Ramos (cell line): ENCODE data around the gene SIGLEC7.

Experiments used
- in situ Hi-C: fragments of 300-500 bp; cut with MboI; formaldehyde crosslinking; loops from one replicate; pipeline ENCODE4 v1.14.3; 2022; ENCODE audit warnings: low sequenced_read_pairs; ENCODE audit not compliant: unreplicated experiment

The SIGLEC7 gene

GRCh38 chr19:51114087-51114729 lies 27.9 kb upstream of the SIGLEC7 start:
- in situ Hi-C loops: no loop called here

- in situ Hi-C loops: no loop called here
Observed at GRCh38 chr19:51116736-51117286, 25.3 kb upstream of the SIGLEC7 start.

DNA sequence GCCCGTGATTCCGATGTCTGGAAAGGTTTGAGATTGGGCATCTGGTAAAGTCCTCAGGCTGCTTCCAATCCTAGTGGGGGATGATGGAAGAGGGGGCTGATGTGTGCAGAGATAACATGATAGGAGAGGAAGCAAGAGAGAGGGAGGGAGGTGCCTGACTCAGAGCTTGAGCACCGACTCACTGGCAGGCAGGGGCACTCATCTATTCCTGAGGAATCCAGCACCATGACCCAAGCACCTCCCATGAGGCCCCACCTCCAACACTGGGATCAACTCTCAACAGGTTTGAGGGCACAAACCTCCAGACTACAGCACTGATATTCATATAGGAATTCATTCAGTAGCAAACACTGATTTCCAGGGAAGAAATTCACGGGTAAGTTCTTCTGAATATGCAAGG lies 23.0 kb upstream of the SIGLEC7 start:
- in situ Hi-C loops: no loop called here

DNA sequence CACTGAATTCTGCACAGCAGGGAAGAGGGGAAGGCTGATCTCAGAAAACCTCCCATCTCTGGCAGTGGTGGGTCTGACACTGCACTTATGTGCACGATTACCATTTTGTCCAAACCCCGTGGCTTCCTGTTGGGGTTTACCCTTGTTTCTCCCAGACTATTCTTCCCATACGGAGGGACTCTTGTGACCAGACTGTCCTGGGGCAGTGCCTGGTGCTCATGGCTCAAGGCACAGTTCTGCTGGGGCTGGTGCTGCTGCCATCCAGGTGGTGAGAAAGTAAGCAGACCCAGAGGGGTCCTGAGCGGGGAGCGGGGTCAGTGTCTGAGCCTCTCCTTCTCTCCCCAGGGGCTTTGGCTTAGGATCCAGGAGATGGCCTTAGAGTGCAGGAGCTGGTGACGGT lies 22.5 kb upstream of the SIGLEC7 start:
- in situ Hi-C loops: no loop called here

- in situ Hi-C loops: no loop called here
Observed at GRCh38 chr19:51120160-51120559, 21.9 kb upstream of the SIGLEC7 start.

GRCh38 chr19:51121257-51121656 lies 20.8 kb upstream of the SIGLEC7 start:
- in situ Hi-C loops: no loop called here

DNA sequence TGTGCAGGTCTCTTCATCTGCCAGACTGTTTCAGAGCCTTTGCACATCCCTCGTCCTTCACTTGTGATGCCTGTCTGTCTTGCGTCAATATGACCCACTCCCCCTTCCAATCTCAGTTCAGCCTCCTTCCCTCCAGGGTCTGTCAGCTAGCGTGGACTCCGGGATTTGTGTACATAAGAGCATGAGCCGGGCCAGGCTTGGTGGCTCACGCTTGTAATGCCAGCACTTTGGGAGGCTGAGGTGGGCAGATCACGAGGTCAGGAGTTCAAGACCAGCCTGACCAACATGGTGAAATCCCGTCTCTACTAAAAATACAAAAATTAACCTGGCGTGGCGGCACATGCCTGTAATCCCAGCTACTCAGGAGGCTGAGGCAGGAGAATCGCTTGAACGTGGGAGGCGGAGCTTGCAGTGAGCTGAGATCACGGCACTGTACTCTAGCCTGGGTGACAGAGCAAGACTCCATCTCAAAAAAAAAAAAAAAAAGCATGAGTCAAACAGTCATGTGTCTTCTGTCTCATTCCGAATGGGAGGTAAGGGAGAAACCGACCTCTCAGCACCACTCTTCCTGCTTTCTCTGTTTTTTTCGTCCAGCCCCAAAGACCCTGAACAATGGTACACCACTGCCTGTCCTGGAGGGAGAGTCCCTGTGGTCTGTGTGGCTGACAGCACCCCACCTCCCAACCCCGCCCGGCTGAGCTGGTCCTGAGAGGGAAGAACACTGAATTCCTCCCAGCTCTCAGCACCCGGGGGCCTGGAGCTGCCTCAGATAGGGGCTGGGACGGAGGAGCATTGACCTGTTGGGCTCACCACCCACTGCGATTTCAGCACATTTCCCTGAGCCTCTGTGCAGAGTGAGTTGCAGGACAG lies 19.8 kb upstream of the SIGLEC7 start:
- in situ Hi-C loops: no loop called here

GRCh38 chr19:51123381-51123800 lies 18.7 kb upstream of the SIGLEC7 start:
- in situ Hi-C loops: no loop called here

DNA sequence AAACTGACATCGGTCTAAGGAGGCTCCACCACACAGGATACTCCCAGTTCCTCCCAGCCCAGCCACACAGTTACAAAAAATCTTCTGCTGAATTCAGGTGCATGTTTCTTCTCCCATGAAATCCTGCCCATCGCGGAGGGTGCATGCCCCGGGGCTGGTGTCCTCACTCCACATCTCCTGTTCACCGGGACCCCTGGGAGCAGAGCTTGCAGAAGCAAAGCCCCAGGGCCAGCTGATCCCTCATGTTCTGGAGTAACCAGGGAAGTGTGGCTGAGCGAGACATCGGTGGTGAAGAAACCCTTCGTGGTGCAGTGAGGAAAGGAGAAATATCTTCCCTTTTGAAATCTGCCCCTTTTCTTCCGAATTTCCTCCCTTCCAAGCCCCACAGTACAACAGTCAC lies 18.3 kb upstream of the SIGLEC7 start:
- in situ Hi-C loops: no loop called here

- in situ Hi-C loops: no loop called here
Observed at GRCh38 chr19:51124216-51124615, 17.9 kb upstream of the SIGLEC7 start.

- in situ Hi-C loops: no loop called here
Observed at GRCh38 chr19:51124729-51125128, 17.4 kb upstream of the SIGLEC7 start, which contains the start of gene SIGLEC9. SIGLEC9 (plus strand) TSS chr19:51124906; CDS start chr19:51124975, 69 bp downstream.

DNA sequence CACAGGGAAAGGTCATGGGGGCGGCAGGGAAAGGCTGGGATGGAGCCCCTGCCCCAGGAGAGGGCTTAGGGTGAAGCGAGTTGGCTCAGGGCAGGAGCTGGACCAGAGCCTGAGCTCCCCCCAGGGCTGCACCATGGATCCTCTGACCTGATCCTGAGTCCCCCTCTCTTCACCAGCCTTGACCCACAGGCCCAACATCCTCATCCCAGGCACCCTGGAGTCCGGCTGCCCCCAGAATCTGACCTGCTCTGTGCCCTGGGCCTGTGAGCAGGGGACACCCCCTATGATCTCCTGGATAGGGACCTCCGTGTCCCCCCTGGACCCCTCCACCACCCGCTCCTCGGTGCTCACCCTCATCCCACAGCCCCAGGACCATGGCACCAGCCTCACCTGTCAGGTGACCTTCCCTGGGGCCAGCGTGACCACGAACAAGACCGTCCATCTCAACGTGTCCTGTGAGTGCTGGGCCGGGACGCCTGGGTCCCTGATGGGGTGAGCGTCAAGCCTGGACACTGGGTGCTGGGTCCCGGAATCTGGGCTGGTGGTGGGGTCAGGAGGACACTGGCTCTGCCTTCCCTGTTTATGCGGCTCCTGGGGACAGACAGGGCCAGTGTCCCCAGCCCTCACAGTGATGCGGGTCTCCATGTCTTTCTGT lies 16.6 kb upstream of the SIGLEC7 start:
- in situ Hi-C loops: no loop called here

DNA sequence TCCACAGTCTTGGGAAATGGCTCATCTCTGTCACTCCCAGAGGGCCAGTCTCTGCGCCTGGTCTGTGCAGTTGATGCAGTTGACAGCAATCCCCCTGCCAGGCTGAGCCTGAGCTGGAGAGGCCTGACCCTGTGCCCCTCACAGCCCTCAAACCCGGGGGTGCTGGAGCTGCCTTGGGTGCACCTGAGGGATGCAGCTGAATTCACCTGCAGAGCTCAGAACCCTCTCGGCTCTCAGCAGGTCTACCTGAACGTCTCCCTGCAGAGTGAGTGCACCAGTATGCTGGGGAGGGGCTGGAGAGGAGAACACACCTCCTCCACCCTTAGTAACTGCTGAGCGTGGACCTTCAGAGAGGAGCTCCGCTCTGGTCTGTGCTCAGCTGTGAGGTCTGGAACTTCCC lies 15.1 kb upstream of the SIGLEC7 start:
- in situ Hi-C loops: no loop called here

GRCh38 chr19:51127755-51128154 lies 14.3 kb upstream of the SIGLEC7 start:
- in situ Hi-C loops: no loop called here

GRCh38 chr19:51128227-51128626 lies 13.9 kb upstream of the SIGLEC7 start:
- in situ Hi-C loops: no loop called here

- in situ Hi-C loops: no loop called here
Observed at GRCh38 chr19:51129716-51130115, 12.4 kb upstream of the SIGLEC7 start.

- in situ Hi-C loops: no loop called here
Observed at GRCh38 chr19:51131780-51132680, 10.1 kb upstream of the SIGLEC7 start.

DNA sequence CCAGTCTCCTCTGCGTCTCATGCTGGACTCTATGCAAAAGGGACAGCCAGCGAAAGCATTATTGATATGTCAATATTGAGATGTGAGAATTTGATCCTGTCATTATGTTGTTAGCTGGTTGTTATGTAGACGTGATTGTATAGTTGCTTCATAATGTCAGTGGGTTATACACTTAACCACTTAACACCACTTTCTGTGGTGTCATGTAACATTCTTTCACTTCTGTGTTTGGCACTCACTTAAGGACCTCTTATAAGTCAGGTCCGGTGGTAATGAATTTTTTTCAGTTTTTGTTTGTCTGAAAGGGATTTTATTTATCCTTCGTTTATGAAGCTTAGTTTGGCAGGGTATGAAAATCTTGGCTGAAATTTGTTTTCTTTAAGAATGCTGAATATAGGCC lies 7.1 kb upstream of the SIGLEC7 start:
- in situ Hi-C loops: no loop called here

DNA sequence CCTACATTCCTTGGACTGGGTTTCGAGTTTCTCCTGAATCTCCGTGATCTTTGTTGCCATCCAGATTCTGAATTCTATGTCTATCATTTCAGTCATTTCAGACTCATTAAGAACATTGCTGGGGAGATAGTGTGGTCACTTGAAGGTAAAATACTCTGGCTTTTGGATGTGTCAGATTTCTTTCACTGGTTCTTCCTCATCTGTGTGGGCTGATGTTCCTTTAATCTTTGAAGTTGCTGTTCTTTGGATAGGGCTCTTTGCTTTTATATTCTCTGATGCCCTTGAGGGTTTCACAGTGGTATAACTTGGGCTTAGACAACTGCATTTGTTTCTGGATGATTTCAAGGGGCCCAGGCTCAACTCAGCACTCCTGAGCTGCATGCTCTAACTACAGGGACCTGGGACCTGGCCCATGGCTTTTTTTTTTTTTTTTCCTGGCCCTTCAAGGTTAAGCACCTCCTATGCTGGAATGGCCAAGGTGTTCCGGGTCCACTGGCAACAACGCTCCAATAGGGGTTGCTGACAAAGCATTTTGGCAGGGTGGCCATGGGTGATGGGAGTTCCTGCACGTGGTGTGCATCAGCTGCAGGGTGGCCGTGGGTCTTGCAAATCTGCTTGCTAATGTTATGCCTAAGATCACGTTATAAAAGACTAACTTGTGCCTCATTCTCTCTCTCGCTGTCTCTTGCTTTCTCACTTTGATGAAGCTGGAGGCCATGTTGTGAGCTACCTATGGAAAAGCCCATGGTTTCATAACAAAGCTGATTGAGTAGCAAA lies 5.9 kb upstream of the SIGLEC7 start:
- in situ Hi-C loops: no loop called here
